ENCODE measurements around the gene STC2.

GRCh38 chr5:173291722-173292658 lies 36.2 kb downstream of the STC2 start:
- TF ChIP-seq CTCF (IDR thresholded peaks at IDR 0.05): no peak
- TF ChIP-seq POLR2AphosphoS5 (IDR thresholded peaks at IDR 0.05): no peak
- no peak for TF ChIP-seq EP300 (IDR thresholded peaks at IDR 0.05)

Measured in esophagus muscularis mucosa (tissue), 4 donors.